Measurements from ENCODE around the gene TBC1D14. TPM values are rescaled to one million over a fixed set of nuclear protein-coding genes. Genes with fewer than 3 reads are reported as not detected.

TBC1D14 gene
- total and polyA plus RNA-seq, 7 donors: 19.2 to 46.4 (median 29.5) TPM

GRCh38 chr4:6886886-6887285, 22.7 kb upstream of the TBC1D14 start:
- Histone ChIP-seq H3K4me1 (peaks cover 0 to 17% (median 15%) of the 10 kb centered on the region in 4 donors), H3K27ac (peak overlapping the region in 3 of 4 donors; percentile 74 to 78 (median 75)), H3K27me3 (no peaks in the 10 kb centered on the region), H3K4me3 (no peak overlapping the region), H3K36me3 (peaks cover 0 to 16% (median 4%) of the 10 kb centered on the region in 4 donors), H3K9me3 (no peaks in the 10 kb centered on the region)
- intact Hi-C loops (cut with DNase I): no loop called here
- 69 to 82% methylated on average over 10 of the region's 10 CpGs for WGBS, 2 donors
- TF ChIP-seq, protein P1, sequence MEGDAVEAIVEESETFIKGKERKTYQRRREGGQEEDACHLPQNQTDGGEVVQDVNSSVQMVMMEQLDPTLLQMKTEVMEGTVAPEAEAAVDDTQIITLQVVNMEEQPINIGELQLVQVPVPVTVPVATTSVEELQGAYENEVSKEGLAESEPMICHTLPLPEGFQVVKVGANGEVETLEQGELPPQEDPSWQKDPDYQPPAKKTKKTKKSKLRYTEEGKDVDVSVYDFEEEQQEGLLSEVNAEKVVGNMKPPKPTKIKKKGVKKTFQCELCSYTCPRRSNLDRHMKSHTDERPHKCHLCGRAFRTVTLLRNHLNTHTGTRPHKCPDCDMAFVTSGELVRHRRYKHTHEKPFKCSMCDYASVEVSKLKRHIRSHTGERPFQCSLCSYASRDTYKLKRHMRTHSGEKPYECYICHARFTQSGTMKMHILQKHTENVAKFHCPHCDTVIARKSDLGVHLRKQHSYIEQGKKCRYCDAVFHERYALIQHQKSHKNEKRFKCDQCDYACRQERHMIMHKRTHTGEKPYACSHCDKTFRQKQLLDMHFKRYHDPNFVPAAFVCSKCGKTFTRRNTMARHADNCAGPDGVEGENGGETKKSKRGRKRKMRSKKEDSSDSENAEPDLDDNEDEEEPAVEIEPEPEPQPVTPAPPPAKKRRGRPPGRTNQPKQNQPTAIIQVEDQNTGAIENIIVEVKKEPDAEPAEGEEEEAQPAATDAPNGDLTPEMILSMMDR (IDR thresholded peaks at IDR 0.05): no peak
- TF ChIP-seq POLR2AphosphoS5 (IDR thresholded peaks at IDR 0.05) (no peak), POLR2A (IDR thresholded peaks at IDR 0.05) (no peak), EP300 (IDR thresholded peaks at IDR 0.05) (no peak)
- DNase-seq: no peak

GRCh38 chr4:6887591-6888371, 21.8 kb upstream of the TBC1D14 start:
- no peak for DNase-seq
- Histone ChIP-seq H3K4me1 (peaks cover 0 to 26% (median 22%) of the 10 kb centered on the region in 4 donors), H3K27me3 (no peaks in the 10 kb centered on the region), H3K9me3 (no peaks in the 10 kb centered on the region), H3K36me3 (peaks cover 0 to 7% (median 0%) of the 10 kb centered on the region in 4 donors), H3K27ac (no peak overlapping the region), H3K4me3 (no peak overlapping the region)
- intact Hi-C loops (cut with DNase I): no loop called here
- WGBS, 2 donors: 67 to 83% methylated on average over 21 of the region's 21 CpGs
- TF ChIP-seq POLR2AphosphoS5 (IDR thresholded peaks at IDR 0.05): peak in 1 of 4 donors; percentile 11
- TF ChIP-seq EP300 (IDR thresholded peaks at IDR 0.05): no peak
- TF ChIP-seq, protein P1 (IDR thresholded peaks at IDR 0.05): no peak
- no peak for TF ChIP-seq POLR2A (IDR thresholded peaks at IDR 0.05)

DNA sequence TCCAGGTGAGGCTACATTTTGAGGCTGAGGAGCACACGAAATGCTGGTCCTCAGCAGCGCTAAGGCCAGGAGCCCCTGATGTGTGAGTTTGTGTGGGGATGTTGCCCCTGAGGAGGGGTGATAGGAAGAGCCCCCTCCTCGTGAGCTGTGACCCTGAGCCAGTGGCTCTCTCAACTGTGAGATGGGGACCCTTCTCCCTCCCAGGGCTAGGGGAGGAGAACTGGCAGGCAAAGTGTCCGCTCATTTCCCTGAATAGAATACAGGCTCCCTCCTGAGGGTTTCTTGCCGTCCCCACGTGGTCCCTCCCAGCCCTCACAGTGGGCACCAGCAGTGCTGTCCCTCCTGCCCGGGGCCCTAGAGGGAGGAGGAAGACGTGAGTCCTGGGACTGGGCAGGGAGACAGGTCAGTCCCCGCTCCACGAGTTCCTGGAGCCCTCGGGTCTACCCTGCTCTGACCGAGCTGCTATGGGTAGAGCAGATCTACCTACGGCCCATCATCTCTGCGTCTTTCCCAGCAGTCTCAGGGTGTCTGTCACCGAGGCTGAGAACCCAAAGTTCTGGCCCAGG, 21.0 kb upstream of the TBC1D14 start:
- Histone ChIP-seq H3K4me3 (no peak overlapping the region), H3K36me3 (no peaks in the 10 kb centered on the region), H3K4me1 (peaks cover 0 to 28% (median 22%) of the 10 kb centered on the region in 4 donors), H3K9me3 (no peaks in the 10 kb centered on the region), H3K27ac (no peak overlapping the region), H3K27me3 (no peaks in the 10 kb centered on the region)
- no peak for DNase-seq
- WGBS, 2 donors: 80 to 87% methylated on average over 15 of the region's 15 CpGs
- intact Hi-C loops (cut with DNase I): no loop called here
- TF ChIP-seq POLR2AphosphoS5 (IDR thresholded peaks at IDR 0.05): no peak
- TF ChIP-seq, protein P1 (IDR thresholded peaks at IDR 0.05): no peak
- TF ChIP-seq EP300 (IDR thresholded peaks at IDR 0.05): no peak
- TF ChIP-seq POLR2A (IDR thresholded peaks at IDR 0.05): no peak

- DNase-seq: peak; percentile 57
- TF ChIP-seq POLR2A (IDR thresholded peaks at IDR 0.05) (no peak), POLR2AphosphoS5 (IDR thresholded peaks at IDR 0.05) (no peak), EP300 (IDR thresholded peaks at IDR 0.05) (no peak)
- TF ChIP-seq, protein P1 (IDR thresholded peaks at IDR 0.05): no peak
These were observed 20.4 kb upstream of the TBC1D14 start for GRCh38 chr4:6889101-6889735.

More at GRCh38 chr4:6889101-6889735, 20.4 kb upstream of the TBC1D14 start:
- 90 to 93% methylated on average over 37 of the region's 37 CpGs for WGBS, 2 donors
- H3K9me3 ChIP-seq: no peaks in the 10 kb centered on the region
- H3K4me3 ChIP-seq: no peak overlapping the region
- no peaks in the 10 kb centered on the region for H3K36me3 ChIP-seq
- no peaks in the 10 kb centered on the region for H3K27me3 ChIP-seq
- no peak overlapping the region for H3K27ac ChIP-seq
- intact Hi-C loops (cut with DNase I): no loop called here
- H3K4me1 ChIP-seq: peaks cover 0 to 28% (median 22%) of the 10 kb centered on the region in 4 donors

All from sigmoid colon (tissue), 7 donors.